Thyroid gland (tissue), 4 donors: ENCODE measurements around the gene ADH4.

Experiments
- CTCF ChIP-seq, 6 experiments: fragments of 200-600 bp in 3 of 6; fragments of 450-650 bp in 3 of 6; sonication (generic) in 3 of 6; IDR thresholded peaks; one replicate each; pipeline ENCODE4 v1.5.1; 2016 to 2019; ENCODE audit warnings: antibody characterized with exemption in 6 of 6, mild to moderate bottlenecking in 2 of 6, inconsistent platforms in 1 of 6, moderate library complexity in 1 of 6
- POLR2A ChIP-seq, 2 donors: fragments of 450-650 bp; IDR thresholded peaks; one replicate each; pipeline ENCODE4 v1.6.1; 2017; ENCODE audit warnings: antibody characterized with exemption in 2 of 2, mild to moderate bottlenecking in 2 of 2, moderate library complexity in 1 of 2

GRCh38 chr4:99180382-99181070, 36.4 kb upstream of the ADH4 start:
- TF ChIP-seq CTCF (IDR thresholded peaks at IDR 0.05) (no peak), POLR2A (IDR thresholded peaks at IDR 0.05) (no peak)
